GM23338 (cell line): Measurements from ENCODE around the gene CD177.

Experiments
- CTCF ChIP-seq, 2 experiments: fragments of 200-600 bp in 1 of 2; sonication (generic) in 1 of 2; conservative IDR thresholded peaks; 2 replicates each; pipeline versions ENCODE4 v1.5.1 to v1.6.1; 2016 to 2017; ENCODE audit warnings: antibody characterized with exemption in 2 of 2, low read depth in 2 of 2, mild to moderate bottlenecking in 2 of 2, moderate library complexity in 1 of 2
- EZH2 ChIP-seq: fragments of 200-600 bp; sonication (generic); IDR thresholded peaks from one replicate; pipeline ENCODE4 v1.8.0; 2017; ENCODE audit warnings: antibody characterized with exemption, mild to moderate bottlenecking, low read depth; ENCODE audit not compliant: unreplicated experiment
- JUNB ChIP-seq: IDR thresholded peaks from one replicate; pipeline ENCODE4 v1.6.1; 2016; ENCODE audit warnings: antibody characterized with exemption; ENCODE audit not compliant: unreplicated experiment
- REST ChIP-seq: IDR thresholded peaks from one replicate; pipeline ENCODE4 v1.6.1; 2018; ENCODE audit warnings: antibody characterized with exemption; ENCODE audit not compliant: unreplicated experiment
- ZNF331 ChIP-seq: fragments of 250-450 bp; sonication (Bioruptor Pico); IDR thresholded peaks from 2 replicates; pipeline ENCODE4 v1.5.0; 2020; ENCODE audit warnings: low read depth, mild to moderate bottlenecking, moderate library complexity

GRCh38 chr19:43316591-43317319, 36.7 kb upstream of the CD177 start:
- TF ChIP-seq REST (no peak), ZNF331 (CRISPR knock-in tag) (no peak), CTCF (conservative IDR thresholded peaks at IDR 0.05; ENCODE audit: low read depth in 2 of 2) (peak; percentile 20 to 61; a peak in 3 of 4 replicates), JUNB (no peak), EZH2 (no peak)
